HG03196 (cell line): ENCODE results near the gene TMCO4.

Experiments
- ATAC-seq: cut with Tn5 transposase; IDR thresholded peaks from one replicate; pipeline ENCODE4 v1.9.1; 2021; ENCODE audit not compliant: unreplicated experiment

Gene TMCO4

GRCh38 chr1:19662313-19662712 lies 137.4 kb downstream of the TMCO4 start:
- no peak for ATAC-seq

GRCh38 chr1:19661721-19662228 lies 137.9 kb downstream of the TMCO4 start:
- no peak for ATAC-seq

GRCh38 chr1:19658186-19658585 lies 141.5 kb downstream of the TMCO4 start:
- ATAC-seq = no peak

GRCh38 chr1:19657511-19657910 lies 142.2 kb downstream of the TMCO4 start:
- ATAC-seq = no peak

- ATAC-seq = no peak
Measured at GRCh38 chr1:19656780-19657466, 142.8 kb downstream of the TMCO4 start.

GRCh38 chr1:19656134-19656779 lies 143.5 kb downstream of the TMCO4 start:
- ATAC-seq = no peak

- ATAC-seq = no peak
Measured at GRCh38 chr1:19655718-19656080, 144.0 kb downstream of the TMCO4 start.

GRCh38 chr1:19654886-19655717 lies 144.6 kb downstream of the TMCO4 start:
- no peak for ATAC-seq

GRCh38 chr1:19654386-19654785 lies 145.3 kb downstream of the TMCO4 start:
- ATAC-seq = no peak

GRCh38 chr1:19651141-19651737 lies 148.5 kb downstream of the TMCO4 start:
- no peak for ATAC-seq

- ATAC-seq = no peak
Measured at GRCh38 chr1:19650416-19651140, 149.1 kb downstream of the TMCO4 start.

- no peak for ATAC-seq
Measured at GRCh38 chr1:19648689-19649088, 151.0 kb downstream of the TMCO4 start.

- ATAC-seq = no peak
Measured at GRCh38 chr1:19648239-19648638, 151.5 kb downstream of the TMCO4 start.

GRCh38 chr1:19647643-19648042 lies 152.1 kb downstream of the TMCO4 start:
- no peak for ATAC-seq

- no peak for ATAC-seq
Measured at GRCh38 chr1:19646377-19647319, 153.1 kb downstream of the TMCO4 start.

GRCh38 chr1:19645411-19646251 lies 154.1 kb downstream of the TMCO4 start:
- no peak for ATAC-seq

GRCh38 chr1:19644681-19645410 lies 154.9 kb downstream of the TMCO4 start:
- no peak for ATAC-seq

GRCh38 chr1:19644395-19644680 lies 155.4 kb downstream of the TMCO4 start:
- no peak for ATAC-seq
